HG03378 (cell line): ENCODE results near the gene RAVER2.
"Not testable (repeated sequence)": the region's sequence is repeated elsewhere in the genome, so short reads cannot be mapped to it uniquely, and the experiment has no call there.

Source experiments
- ATAC-seq: cut with Tn5 transposase; IDR thresholded peaks from one replicate; pipeline ENCODE4 v1.9.1; 2021; ENCODE audit warnings: mild to moderate bottlenecking, moderate library complexity; ENCODE audit not compliant: unreplicated experiment

RAVER2 gene

GRCh38 chr1:64748222-64748621 lies 3.3 kb downstream of the RAVER2 start:
- no peak for ATAC-seq

GRCh38 chr1:64748706-64749105 lies 3.8 kb downstream of the RAVER2 start:
- no peak for ATAC-seq

- no peak for ATAC-seq
Measured at GRCh38 chr1:64750092-64750491, 5.2 kb downstream of the RAVER2 start.

GRCh38 chr1:64750875-64751274 lies 6.0 kb downstream of the RAVER2 start:
- ATAC-seq: no peak

- no peak for ATAC-seq
Measured at GRCh38 chr1:64754173-64754572, 9.3 kb downstream of the RAVER2 start.

- no peak for ATAC-seq
Measured at GRCh38 chr1:64755361-64755760, 10.5 kb downstream of the RAVER2 start.

- no peak for ATAC-seq
Measured at GRCh38 chr1:64756770-64757169, 11.9 kb downstream of the RAVER2 start.

- ATAC-seq: no peak
Measured at GRCh38 chr1:64757213-64757612, 12.3 kb downstream of the RAVER2 start.

GRCh38 chr1:64758233-64758632 lies 13.4 kb downstream of the RAVER2 start:
- ATAC-seq: no peak

- ATAC-seq: no peak
Measured at GRCh38 chr1:64759968-64760367, 15.1 kb downstream of the RAVER2 start.

GRCh38 chr1:64765012-64765411 lies 20.1 kb downstream of the RAVER2 start:
- no peak for ATAC-seq

GRCh38 chr1:64765826-64766225 lies 21.0 kb downstream of the RAVER2 start:
- ATAC-seq: no peak

GRCh38 chr1:64766429-64766828 lies 21.6 kb downstream of the RAVER2 start:
- ATAC-seq: no peak

GRCh38 chr1:64769482-64769881 lies 24.6 kb downstream of the RAVER2 start:
- no peak for ATAC-seq

- no peak for ATAC-seq
Measured at GRCh38 chr1:64769971-64770370, 25.1 kb downstream of the RAVER2 start.

- not testable (repeated sequence) for ATAC-seq
Measured at GRCh38 chr1:64773306-64773705, 28.4 kb downstream of the RAVER2 start.

- ATAC-seq: no peak
Measured at GRCh38 chr1:64775113-64775512, 30.2 kb downstream of the RAVER2 start.

GRCh38 chr1:64782044-64782443 lies 37.2 kb downstream of the RAVER2 start:
- not testable (repeated sequence) for ATAC-seq

- not testable (repeated sequence) for ATAC-seq
Measured at GRCh38 chr1:64782848-64783247, 38.0 kb downstream of the RAVER2 start.

- ATAC-seq: no peak
Measured at GRCh38 chr1:64790832-64791487, 46.1 kb downstream of the RAVER2 start.

GRCh38 chr1:64798872-64799271 lies 54.0 kb downstream of the RAVER2 start:
- ATAC-seq: no peak

- no peak for ATAC-seq
Measured at GRCh38 chr1:64801851-64802523, 57.1 kb downstream of the RAVER2 start.

- ATAC-seq: no peak
Measured at GRCh38 chr1:64809309-64809708, 64.4 kb downstream of the RAVER2 start.
